Inflammatory macrophage (primary cell): ENCODE results near the gene ZCRB1.

Experiments
- DNase-seq, 2 donors: peaks; one replicate each; pipeline ENCODE4 v3.0.0-alpha.2; 2020 to 2022

Gene ZCRB1

DNA sequence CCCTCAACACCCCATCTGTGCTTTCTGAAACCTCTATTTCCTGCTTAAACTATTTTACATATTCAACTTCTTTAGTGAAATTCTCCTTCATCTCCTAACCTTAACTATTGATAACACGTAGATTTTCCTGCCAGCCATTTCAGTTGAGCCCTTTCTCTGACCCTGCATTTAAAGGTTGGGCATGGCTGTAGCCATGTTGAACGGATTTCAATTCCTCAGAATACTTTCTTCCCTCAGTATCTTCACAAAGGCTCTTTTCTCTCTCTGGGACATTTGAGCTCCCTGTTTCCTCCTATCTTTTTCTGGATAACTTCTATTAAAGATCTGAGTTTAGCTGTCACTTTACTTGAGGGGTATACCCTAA is 1.3 kb upstream of the ZCRB1 start:
- no peak for DNase-seq

DNA sequence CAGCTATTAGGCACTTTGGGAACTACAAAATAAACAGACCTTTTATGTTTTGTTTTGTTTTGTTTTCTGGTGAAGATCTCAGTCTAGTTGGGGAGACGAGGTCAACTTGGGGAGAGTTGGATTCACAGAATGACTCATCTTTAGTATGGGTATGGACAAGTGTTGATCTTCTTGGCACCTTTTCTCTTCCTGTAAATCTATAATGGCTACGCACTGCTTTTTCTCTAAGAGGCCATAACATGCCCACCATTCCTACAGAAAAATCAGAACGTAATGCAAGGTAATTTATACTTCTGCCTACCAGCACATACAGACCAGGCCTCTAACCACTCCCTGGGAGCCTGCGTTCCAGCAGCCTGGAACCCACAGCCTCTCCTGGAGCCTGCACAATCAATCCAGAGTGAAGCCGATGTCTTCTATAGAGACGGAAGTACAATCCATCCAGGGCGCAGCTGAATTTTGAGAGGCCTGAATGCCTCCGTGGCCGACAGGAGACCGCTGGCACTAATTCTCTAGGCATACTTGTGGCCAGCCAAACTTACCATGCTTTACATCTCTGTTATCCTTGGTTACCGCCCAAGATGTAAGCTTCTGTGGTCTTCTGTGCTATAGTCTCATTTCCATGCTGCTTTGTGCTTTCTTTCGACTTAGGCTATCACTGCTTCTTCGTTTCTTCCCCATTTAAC is 790 bp upstream of the ZCRB1 start:
- peak; percentile 6 to 24 for DNase-seq

- no peak for DNase-seq
These were observed 605 bp downstream of the ZCRB1 start for GRCh38 chr12:42325326-42325652.

GRCh38 chr12:42323856-42324255 is 2.0 kb downstream of the ZCRB1 start:
- DNase-seq: no peak

DNA sequence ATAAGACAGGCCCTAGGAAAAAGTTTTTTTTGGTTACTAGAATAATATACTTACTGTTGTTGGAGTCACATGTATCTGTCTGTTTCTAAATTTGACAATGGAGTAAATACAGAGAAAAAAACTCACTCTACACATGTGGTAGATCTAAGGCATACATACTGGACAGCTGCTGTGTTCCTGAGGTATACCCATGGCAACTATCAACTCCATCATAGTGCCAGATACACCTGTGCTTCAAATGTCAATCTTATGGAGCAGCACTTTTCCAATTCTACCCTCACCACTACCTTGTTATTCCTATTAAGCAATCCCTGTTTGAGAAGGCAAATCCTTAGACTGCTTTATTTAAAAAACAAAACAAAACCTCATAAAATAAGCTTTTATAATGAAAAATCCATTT is 3.3 kb downstream of the ZCRB1 start:
- no peak for DNase-seq

GRCh38 chr12:42320796-42321195 is 5.1 kb downstream of the ZCRB1 start:
- no peak for DNase-seq

DNA sequence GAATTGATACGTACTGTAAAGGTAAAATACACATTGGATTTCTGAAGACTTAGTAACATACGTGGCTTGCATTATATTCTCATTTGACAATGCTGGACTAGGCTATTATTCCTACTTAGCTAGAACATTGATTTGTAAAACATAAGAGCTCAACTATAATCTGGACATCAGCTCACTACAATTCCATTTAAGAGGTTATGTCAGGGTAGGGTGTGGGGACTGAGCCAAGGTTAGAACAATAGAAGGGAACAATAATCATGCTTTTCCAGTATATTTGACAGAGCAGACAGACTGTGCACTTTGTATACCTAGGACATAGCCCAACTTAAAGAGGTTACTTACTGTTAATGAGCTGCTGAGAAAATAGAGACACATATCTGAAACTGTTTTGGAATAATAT is 10.8 kb downstream of the ZCRB1 start:
- DNase-seq: no peak

GRCh38 chr12:42309996-42310395 is 15.9 kb downstream of the ZCRB1 start:
- DNase-seq: no peak

- no peak for DNase-seq
These were observed 17.5 kb downstream of the ZCRB1 start for GRCh38 chr12:42308390-42308789.

DNA sequence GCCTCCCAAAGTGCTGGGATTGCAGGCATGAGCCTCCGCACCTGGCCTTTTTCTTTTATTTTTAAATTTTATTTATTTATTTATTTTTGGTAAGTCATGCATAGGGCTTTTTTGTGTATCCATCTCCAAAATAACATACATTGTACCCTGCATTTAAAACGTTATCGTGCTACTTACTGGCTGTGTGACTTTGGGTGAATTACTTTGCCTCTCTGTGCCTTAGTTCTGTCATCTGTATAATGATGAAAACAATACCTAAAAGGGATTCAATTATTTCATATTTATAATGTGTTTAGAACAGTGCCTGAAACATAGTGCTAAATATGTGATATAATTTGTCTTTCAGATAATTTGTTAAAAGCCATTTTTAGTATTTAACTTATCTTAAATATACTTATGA is 19.6 kb downstream of the ZCRB1 start:
- no peak for DNase-seq

- DNase-seq: no peak
These were observed 26.2 kb downstream of the ZCRB1 start for GRCh38 chr12:42299392-42300308.

GRCh38 chr12:42298887-42299286 is 27.0 kb downstream of the ZCRB1 start:
- DNase-seq: no peak

GRCh38 chr12:42296503-42297109 is 29.3 kb downstream of the ZCRB1 start:
- DNase-seq: peak; percentile 14 to 19

DNA sequence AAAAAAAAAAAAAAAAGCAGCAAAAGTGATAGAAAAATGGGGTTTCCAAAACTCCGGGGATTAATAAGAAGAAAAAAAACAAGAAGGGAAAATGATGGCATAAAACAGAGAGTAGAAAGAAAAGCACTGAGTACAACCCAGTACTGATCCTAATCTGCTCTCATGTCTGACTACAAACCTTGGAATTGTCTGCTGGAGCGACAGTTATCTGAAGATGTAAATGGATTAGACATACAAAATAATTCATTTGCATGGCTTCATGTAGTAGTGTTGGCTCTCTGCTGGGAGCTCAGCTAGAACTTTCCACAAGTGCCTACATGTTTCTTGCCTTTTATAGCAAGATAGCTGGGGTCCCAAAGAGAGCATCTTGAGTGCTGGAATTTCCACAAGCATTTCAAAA is 34.2 kb downstream of the ZCRB1 start:
- DNase-seq: no peak

DNA sequence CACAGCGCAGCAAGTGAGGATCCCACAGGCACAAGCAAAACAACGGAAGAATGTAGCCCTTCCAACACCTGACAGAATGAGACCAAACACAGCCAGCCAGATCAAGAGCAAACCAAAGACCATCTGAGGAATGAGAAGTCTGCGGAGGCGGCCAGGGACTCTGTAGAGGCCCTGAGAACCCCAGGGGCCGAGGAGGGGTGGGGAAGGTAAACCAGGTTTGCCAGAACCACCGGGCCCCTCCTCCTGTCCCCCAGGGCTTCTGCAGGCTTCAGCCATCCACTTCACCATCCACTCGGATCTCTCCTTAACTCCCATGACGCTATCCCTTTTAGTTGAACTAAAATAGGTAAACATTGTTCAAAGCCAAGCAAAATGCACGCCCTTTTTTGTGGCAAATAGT is 37.4 kb downstream of the ZCRB1 start:
- no peak for DNase-seq

GRCh38 chr12:42286741-42287140 is 39.2 kb downstream of the ZCRB1 start:
- DNase-seq: no peak

DNA sequence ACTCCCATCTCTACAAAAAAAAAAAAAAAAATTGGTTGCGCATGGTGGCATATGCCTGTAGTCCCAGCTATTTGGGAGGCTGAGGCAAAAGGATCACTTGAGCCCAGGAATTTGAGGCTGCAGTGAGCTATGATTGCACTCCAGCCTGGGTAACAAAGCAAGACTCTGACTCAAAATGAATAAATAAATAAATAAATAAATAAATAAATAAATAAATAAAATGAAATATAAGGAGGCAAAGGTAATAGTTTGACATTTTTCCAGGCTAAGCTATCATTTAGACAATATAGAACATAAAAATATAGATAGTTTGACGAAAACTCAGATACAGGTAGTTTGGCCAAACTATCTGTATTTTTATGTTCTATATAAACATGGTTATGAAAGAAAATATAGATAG is 40.5 kb downstream of the ZCRB1 start:
- no peak for DNase-seq

GRCh38 chr12:42284876-42285275 is 41.0 kb downstream of the ZCRB1 start:
- DNase-seq: no peak

DNA sequence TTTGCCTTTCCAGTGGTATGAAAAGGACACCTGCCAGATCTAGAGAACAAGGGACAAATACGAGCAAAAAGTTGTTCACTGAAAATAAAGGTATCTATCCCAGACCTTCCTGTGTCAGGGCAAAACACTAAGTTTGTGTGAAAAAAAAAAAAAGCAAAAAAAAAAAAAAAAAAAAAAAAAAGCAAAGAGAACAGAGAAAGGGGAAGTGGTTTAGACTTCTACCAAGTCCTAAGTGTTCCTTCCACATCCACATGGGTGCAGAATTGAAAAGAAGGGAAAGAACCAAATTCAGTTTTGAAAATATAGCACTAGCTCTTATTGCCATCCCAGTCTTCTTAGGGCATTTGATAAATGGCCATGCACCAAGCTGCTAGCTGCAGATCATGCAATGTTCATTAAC is 41.7 kb downstream of the ZCRB1 start:
- peak in 1 of 2 donors; percentile 47 for DNase-seq

GRCh38 chr12:42283739-42284138 is 42.2 kb downstream of the ZCRB1 start:
- peak; percentile 14 to 27 for DNase-seq

- DNase-seq: no peak
These were observed 43.6 kb downstream of the ZCRB1 start for GRCh38 chr12:42282294-42282693.

- no peak for DNase-seq
These were observed 44.0 kb downstream of the ZCRB1 start for GRCh38 chr12:42281844-42282243.

GRCh38 chr12:42281278-42281677 is 44.6 kb downstream of the ZCRB1 start:
- no peak for DNase-seq

GRCh38 chr12:42278128-42278510 is 47.8 kb downstream of the ZCRB1 start:
- DNase-seq: no peak
